Tibial nerve (tissue), 4 donors: ENCODE data around the gene RAB33B. TPM values are rescaled to one million over a fixed set of nuclear protein-coding genes. Genes with fewer than 3 reads are reported as not detected.

Experiments used
- DNase-seq, 2 donors: peaks; one replicate each; pipeline ENCODE4 v3.0.0-alpha.2; 2019; ENCODE audit warnings: low spot score in 2 of 2
- H3K27ac ChIP-seq, 4 donors: fragments of 200-600 bp; sonication (generic) in 3 of 4; one replicate each; pipeline ENCODE4 v1.5.1; 2017 to 2019; ENCODE audit warnings: mild to moderate bottlenecking in 1 of 4
- H3K27me3 ChIP-seq, 2 donors: fragments of 200-600 bp; sonication (generic) in 1 of 2; one replicate each; pipeline versions ENCODE4 v1.5.1 to v1.6.0; 2017 to 2019
- H3K36me3 ChIP-seq, 3 donors: fragments of 200-600 bp; sonication (generic); one replicate each; pipeline ENCODE4 v1.5.1; 2018 to 2019
- H3K4me1 ChIP-seq, 4 donors: fragments of 200-600 bp; sonication (generic) in 3 of 4; one replicate each; pipeline ENCODE4 v1.5.1; 2017 to 2019
- H3K4me3 ChIP-seq, 4 donors: fragments of 200-600 bp; sonication (generic) in 3 of 4; one replicate each; pipeline ENCODE4 v1.5.1; 2017 to 2019; ENCODE audit warnings: mild to moderate bottlenecking in 1 of 4, moderate library complexity in 1 of 4
- H3K9me3 ChIP-seq, 4 donors: fragments of 200-600 bp; sonication (generic) in 3 of 4; one replicate each; pipeline ENCODE4 v1.5.1; 2017 to 2019
- CTCF ChIP-seq, 5 experiments: fragments of 200-600 bp in 3 of 5; fragments of 450-650 bp in 2 of 5; sonication (generic) in 3 of 5; IDR thresholded peaks; one replicate each; pipeline ENCODE4 v1.5.1; 2016 to 2019; ENCODE audit warnings: antibody characterized with exemption in 5 of 5, mild to moderate bottlenecking in 3 of 5, moderate library complexity in 2 of 5
- EP300 ChIP-seq, 2 donors: sonication (generic); formaldehyde crosslinking; IDR thresholded peaks; one replicate each; pipeline ENCODE4 v1.6.1; 2017; ENCODE audit warnings: antibody characterized with exemption in 2 of 2, mild to moderate bottlenecking in 1 of 2
- POLR2A ChIP-seq, 2 donors: fragments of 450-650 bp; IDR thresholded peaks; one replicate each; pipeline ENCODE4 v1.6.1; 2017; ENCODE audit warnings: antibody characterized with exemption in 2 of 2, mild to moderate bottlenecking in 2 of 2, moderate library complexity in 2 of 2
- WGBS, 2 donors: methylation state at CpG; one replicate each; pipeline ENCODE4 v1.1.5; 2018; 5-methylcytosine and 5-hydroxymethylcytosine counted together
- total RNA-seq, 4 donors: library from RNA; depleted of rRNA; stranded (reverse); fragments of >200 nt; gene quantifications; one replicate each; pipeline ENCODE4 v1.1.0, GENCODE V29; 2016

The RAB33B gene
- total RNA-seq, 4 donors from 2014 or later: 13.2 to 18.6 (median 15.0) TPM

- peaks cover 0 to 66% (median 0%) of the 10 kb centered on the region in 3 donors for H3K36me3 ChIP-seq
- no peaks in the 10 kb centered on the region for H3K27me3 ChIP-seq
- no peak overlapping the region for H3K4me3 ChIP-seq
- peaks cover 0 to 9% (median under 1%) of the 10 kb centered on the region in 4 donors for H3K4me1 ChIP-seq
- TF ChIP-seq CTCF (IDR thresholded peaks at IDR 0.05): no peak
- no peak for TF ChIP-seq POLR2A (IDR thresholded peaks at IDR 0.05)
- TF ChIP-seq EP300 (IDR thresholded peaks at IDR 0.05): no peak
- H3K9me3 ChIP-seq: no peaks in the 10 kb centered on the region
- H3K27ac ChIP-seq: no peak overlapping the region
- no peak for DNase-seq
- 80% methylated on average over 9 of the region's 9 CpGs for WGBS, 2 donors
These were observed 52.9 kb downstream of the RAB33B start for GRCh38 chr4:139506774-139507173.

DNA sequence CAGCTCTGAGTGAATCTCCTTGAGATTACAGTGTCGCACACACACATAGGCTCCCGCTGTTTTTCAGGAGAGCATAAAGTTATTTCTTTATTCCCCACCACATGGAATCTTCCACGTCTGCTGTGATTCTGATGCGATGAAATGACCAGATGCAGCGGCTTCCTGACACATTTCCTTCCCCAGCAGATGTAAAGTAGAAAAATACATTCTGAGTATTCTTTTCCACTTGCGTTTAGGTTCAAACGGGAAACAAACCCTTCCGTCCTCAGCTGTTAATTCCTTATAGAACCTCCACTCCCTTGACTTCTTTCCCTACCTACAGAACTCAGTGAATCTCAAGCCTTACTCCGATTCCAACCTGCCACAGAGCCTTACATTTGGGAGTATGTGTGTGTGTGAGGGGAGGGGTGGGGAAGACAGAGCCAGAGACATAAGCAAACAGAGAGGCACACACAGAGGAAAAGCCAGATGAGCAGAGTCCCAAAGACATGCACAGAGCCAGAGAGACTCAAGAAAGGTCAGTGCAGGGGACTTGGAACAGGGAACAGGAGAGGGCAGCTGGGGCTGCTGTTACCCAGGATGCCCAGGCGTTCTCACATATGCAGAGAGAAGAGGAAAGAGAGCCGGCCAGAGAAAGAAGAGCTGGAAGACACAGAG, 54.8 kb downstream of the RAB33B start:
- no peak for TF ChIP-seq CTCF (IDR thresholded peaks at IDR 0.05)
- no peak for TF ChIP-seq POLR2A (IDR thresholded peaks at IDR 0.05)
- no peak for TF ChIP-seq EP300 (IDR thresholded peaks at IDR 0.05)
- H3K36me3 ChIP-seq: peaks cover 0 to 82% (median 0%) of the 10 kb centered on the region in 3 donors
- no peaks in the 10 kb centered on the region for H3K9me3 ChIP-seq
- no peak overlapping the region for H3K4me3 ChIP-seq
- 83 to 89% methylated on average over 11 of the region's 11 CpGs for WGBS, 2 donors
- no peaks in the 10 kb centered on the region for H3K4me1 ChIP-seq
- H3K27ac ChIP-seq: no peak overlapping the region
- no peak for DNase-seq
- no peaks in the 10 kb centered on the region for H3K27me3 ChIP-seq

GRCh38 chr4:139509727-139510410, 55.9 kb downstream of the RAB33B start:
- Histone ChIP-seq H3K27ac (no peak overlapping the region), H3K9me3 (no peaks in the 10 kb centered on the region), H3K27me3 (no peaks in the 10 kb centered on the region), H3K4me3 (no peak overlapping the region), H3K36me3 (peaks cover 0 to 87% (median 0%) of the 10 kb centered on the region in 3 donors), H3K4me1 (no peaks in the 10 kb centered on the region)
- WGBS, 2 donors: 85 to 87% methylated on average over 6 of the region's 6 CpGs
- no peak for TF ChIP-seq EP300 (IDR thresholded peaks at IDR 0.05)
- TF ChIP-seq CTCF (IDR thresholded peaks at IDR 0.05): peak in 3 of 5 experiments; percentile 4 to 23 (median 16)
- no peak for TF ChIP-seq POLR2A (IDR thresholded peaks at IDR 0.05)
- no peak for DNase-seq

GRCh38 chr4:139511320-139511719, 57.4 kb downstream of the RAB33B start:
- no peaks in the 10 kb centered on the region for H3K27me3 ChIP-seq
- TF ChIP-seq POLR2A (IDR thresholded peaks at IDR 0.05): no peak
- TF ChIP-seq EP300 (IDR thresholded peaks at IDR 0.05): no peak
- TF ChIP-seq CTCF (IDR thresholded peaks at IDR 0.05): no peak
- no peak overlapping the region for H3K27ac ChIP-seq
- H3K9me3 ChIP-seq: no peaks in the 10 kb centered on the region
- no peak for DNase-seq
- 80 to 83% methylated on average over 10 of the region's 10 CpGs for WGBS, 2 donors
- H3K4me1 ChIP-seq: peaks cover 0 to 5% (median 0%) of the 10 kb centered on the region in 4 donors
- H3K36me3 ChIP-seq: peaks cover 0 to 92% (median 0%) of the 10 kb centered on the region in 3 donors
- H3K4me3 ChIP-seq: no peak overlapping the region
